ENCODE measurements around the gene ELOB.

Gene ELOB

DNA sequence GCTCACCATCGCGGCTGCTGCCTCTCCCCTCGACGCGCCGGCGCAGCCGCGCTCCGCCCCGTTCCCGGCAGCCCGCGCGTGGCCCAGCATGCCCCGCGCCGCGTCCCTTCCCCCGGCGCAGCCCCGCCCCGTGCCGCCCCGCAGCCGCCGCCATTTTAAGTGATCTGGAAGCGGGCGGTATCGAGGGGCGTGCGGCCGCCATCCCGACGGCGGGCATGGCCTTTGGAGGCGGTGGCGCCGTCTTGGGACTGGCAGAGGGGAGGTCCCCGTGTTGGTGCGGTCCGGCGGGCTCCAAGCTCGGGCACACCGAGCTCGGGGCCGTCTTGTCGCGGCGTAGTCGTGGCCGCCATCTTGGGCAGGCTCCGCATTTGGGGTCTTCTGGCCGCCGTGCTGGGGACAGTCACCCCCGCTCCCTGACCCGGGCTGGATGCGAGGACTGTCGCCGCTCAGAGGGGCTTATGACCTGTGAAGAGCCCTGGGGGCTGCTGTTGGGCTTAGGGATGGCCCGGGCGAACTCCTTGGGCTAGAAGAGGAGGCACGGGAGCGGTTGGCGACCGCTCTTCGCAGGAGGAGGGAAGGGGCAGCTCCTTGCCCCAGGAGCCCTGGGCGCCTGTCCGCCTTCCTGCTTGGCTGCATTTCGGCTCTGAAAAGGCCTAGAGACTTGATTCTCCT lies at the start of gene ELOB:
Gene ELOB, minus strand, starts transcription at position 50 of the 672 bp plus-strand sequence. Its CDS starts 41 bp downstream, at position 9.
- peak; percentile 58 for DNase-seq (ENCODE audit: low read depth, low spot score)

DNA sequence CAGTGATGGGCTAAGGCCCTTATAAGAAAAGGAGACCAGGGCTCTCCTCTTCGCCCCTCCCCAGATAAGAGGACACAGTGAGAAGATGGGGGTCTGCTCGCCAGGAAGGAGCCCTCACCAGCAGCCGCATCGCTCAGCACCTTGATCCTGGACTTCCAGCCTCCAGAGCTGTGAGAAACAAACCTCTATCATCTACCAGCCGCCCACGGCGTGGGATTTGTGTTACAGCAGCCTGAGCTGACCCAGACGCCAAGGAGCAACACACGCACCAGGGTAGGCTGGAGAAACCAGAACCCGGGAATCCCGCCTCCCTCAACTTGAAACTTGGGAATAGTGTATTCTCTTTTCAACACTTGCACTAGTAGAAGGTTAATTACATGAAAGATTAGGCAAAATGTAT lies 48.8 kb upstream of the ELOB start:
- no peak for DNase-seq (ENCODE audit: low read depth, low spot score)

DNA sequence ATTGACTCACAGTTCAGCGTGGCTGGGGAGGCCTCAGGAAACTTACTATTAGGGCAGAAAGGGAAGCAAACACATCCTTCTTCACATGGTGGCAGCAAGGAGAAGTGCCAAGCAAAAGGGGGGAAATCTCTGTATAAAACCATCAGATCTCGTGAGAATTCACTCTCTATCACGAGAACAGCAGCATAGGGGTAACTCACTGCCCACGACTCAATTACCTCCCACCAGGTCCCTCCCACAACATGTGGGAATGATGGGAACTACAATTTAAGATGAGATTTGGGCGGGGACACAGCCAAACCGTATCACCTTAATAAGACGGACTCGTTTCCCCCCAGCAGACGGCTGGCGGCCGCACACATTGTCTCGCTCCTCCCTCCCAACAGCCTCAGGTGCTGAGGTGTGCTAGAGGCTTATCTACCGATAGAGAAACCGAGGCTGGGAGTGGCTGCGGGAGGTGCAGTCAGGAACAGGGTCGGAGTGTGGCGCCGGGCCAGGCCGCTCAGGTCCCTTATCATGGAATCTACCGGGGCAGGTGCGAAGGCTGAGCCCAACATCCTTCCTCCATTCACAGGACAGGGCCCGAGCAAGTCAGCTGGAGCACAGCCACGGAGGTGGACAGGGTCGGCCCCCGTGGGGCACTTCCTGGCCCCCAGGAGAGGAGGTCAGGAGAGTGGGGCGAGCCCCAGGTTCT lies 48.1 kb upstream of the ELOB start:
- DNase-seq (ENCODE audit: low read depth, low spot score) = no peak

GRCh38 chr16:2824626-2825025 lies 47.5 kb upstream of the ELOB start:
- no peak for DNase-seq (ENCODE audit: low read depth, low spot score)

DNA sequence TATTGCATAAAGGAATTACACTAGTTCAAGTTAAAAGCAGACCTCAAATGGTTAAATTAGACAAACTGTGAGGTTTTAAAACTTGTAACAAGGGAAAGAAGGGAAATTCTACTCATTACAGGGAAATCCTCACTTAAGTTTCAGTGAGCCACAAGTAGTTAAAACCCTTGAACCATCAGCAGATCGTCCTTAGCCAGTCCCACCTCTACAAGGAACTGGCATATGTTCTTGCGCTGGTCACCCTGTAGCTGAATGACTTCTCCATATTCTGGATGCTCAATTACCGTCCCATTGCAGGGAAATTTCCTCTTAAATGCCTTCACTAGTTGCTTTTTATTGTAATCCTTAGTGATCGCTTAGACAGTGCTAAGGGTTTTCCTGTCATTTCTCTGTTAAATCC lies 45.4 kb upstream of the ELOB start:
- no peak for DNase-seq (ENCODE audit: low read depth, low spot score)

DNA sequence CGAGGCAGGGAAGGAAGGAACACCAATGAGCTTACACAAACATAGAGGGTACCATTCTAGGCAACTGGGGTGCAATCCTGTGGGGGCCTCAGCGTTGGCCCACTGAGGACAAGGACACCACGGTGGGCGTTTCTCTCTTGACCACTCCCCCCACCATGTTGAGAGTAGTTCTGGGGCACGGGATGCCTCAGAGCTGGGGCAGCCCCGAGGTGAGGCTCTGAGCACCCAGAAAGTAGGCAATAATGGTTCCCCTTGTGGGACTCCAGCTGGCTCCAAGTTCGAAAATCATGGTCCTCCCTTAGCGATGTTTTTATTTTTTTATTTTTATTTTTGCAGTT lies 45.0 kb upstream of the ELOB start:
- DNase-seq (ENCODE audit: low read depth, low spot score) = no peak

- no peak for DNase-seq (ENCODE audit: low read depth, low spot score)
Measured at GRCh38 chr16:2821487-2822157, 44.5 kb upstream of the ELOB start.

GRCh38 chr16:2820836-2821486 lies 43.9 kb upstream of the ELOB start:
- DNase-seq (ENCODE audit: low read depth, low spot score) = no peak

DNA sequence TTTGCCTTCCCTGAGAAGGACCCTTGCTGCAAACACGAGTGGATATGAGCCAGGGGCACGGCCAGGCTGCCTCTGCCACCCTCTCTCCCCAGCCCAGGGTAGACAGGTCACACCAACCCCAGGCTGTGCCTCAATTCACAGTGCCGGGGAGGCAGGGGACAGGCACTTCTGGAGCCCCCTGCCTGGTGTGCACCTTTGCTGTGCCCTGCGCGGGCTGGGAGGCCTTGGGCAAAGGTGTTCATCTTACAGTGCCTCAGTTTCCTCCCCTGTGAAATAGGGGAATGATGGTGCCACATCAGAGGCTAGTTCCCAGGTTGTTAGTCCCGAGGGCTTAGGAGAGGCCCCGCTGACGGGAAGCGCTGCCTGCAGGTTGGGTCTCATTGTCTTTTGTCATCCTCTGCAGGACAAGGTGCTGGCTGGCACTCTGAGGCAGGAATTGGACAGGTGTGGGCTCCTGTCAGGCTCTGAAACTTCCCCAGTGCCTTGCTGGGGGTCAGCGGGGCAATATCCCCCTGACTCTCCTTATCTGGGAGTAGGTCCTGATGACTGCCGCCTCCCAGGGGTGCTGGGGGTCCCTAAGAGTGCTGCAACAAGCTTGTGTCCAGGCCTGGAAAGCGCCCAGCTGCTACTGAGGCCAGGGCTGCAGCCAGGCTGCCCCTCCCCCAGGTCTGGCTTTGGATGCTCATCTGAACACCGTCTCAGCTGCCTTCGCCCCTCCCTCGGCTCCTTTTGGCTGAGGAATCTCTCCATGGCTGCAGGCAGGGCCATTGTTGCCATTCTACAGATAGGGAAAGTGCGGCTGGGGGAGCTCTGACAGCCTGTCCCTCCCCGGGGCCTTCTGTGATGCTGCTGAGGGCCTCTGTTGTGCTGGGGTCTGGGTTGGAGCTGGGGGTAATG lies 43.1 kb upstream of the ELOB start:
- no peak for DNase-seq (ENCODE audit: low read depth, low spot score)

DNA sequence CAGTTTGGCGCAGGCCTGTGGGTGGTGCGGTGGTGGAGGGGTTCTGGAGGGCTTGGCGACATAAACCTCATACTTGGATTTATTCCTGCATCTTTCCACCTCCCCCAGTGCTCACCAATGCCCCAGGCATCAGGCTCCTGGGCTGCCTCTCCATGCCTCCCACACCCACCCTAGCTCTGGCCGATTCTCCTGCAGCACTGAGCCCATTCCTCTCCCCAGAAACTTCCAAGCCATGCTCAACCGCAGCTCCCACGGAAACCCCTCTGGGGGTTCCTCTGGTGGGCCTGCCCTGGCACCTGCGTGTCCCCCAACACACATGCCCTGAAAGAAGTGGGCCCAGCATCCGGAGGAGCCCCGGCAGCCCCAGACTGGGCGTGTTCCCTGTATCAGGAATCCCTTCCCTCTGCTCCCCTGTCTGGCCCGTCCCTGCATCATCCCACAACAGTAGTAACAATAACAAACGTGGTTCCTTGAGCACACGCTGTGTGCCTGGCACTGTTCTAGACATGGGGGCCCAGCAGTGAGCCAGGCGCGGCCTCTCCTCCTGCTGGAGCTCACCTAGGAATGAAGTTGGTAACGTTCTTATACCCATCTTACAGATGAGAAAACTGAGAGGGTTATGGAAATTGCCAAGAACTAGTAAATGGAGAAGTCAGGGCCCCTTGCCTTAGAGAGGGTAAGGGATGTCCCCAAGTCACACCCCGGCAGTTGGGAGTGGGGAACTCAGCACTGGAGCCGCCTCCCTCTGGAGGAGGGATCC lies 42.3 kb upstream of the ELOB start:
- no peak for DNase-seq (ENCODE audit: low read depth, low spot score)

DNA sequence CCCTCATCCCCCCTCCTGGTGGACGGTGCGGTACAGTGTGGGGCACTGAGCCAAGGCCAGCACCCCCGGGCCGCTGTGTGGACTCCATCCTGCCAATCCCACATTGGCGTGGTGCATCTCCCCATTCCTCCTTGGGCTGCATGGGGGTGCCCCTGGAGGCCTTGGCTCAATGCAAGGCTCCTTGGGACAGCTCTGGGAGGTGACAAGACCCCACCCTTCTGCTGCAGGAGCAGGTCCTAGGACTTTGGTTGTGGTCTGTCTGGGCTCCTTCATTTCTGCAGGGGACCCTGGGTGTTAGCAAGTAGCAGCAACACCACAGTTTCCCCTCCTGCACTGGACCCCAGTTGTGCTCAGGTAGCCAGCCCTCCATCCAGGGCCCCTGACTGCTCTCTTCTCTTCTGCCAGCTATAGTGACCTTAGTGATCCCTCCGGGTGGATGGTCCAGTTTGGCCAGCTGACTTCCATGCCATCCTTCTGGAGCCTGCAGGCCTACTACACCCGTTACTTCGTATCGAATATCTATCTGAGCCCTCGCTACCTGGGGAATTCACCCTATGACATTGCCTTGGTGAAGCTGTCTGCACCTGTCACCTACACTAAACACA lies 41.3 kb upstream of the ELOB start:
- no peak for DNase-seq (ENCODE audit: low read depth, low spot score)

- DNase-seq (ENCODE audit: low read depth, low spot score) = no peak
Measured at GRCh38 chr16:2817340-2818271, 40.5 kb upstream of the ELOB start.

GRCh38 chr16:2816751-2817339 lies 39.8 kb upstream of the ELOB start, which contains the start of gene PRSS21:
Gene PRSS21, plus strand, starts transcription at chr16:2817237. Its CDS starts 32 bp downstream, at chr16:2817269.
- DNase-seq (ENCODE audit: low read depth, low spot score) = no peak

GRCh38 chr16:2815299-2815771 lies 38.3 kb upstream of the ELOB start:
- DNase-seq (ENCODE audit: low read depth, low spot score) = no peak

- no peak for DNase-seq (ENCODE audit: low read depth, low spot score)
Measured at GRCh38 chr16:2814551-2815298, 37.6 kb upstream of the ELOB start.

GRCh38 chr16:2813771-2814221 lies 36.7 kb upstream of the ELOB start:
- DNase-seq (ENCODE audit: low read depth, low spot score) = no peak

GRCh38 chr16:2811703-2812471 lies 34.8 kb upstream of the ELOB start:
- DNase-seq (ENCODE audit: low read depth, low spot score) = no peak
